Spleen (tissue), 11 donors: Measurements from ENCODE around the gene EXOC3. TPM values are rescaled to one million over a fixed set of nuclear protein-coding genes. Genes with fewer than 3 reads are reported as not detected.
A peak's percentile ranks its signal among the peaks of the same experiment; 100 is the strongest.

Experiments used
- DNase-seq: peaks from one replicate; pipeline ENCODE4 v3.0.0-alpha.2; 2020
- H3K27ac ChIP-seq, 8 donors: fragments of 200-600 bp; sonication (generic) in 7 of 8; 1 replicate in 4 of 8; 2 replicates in 4 of 8; pipeline versions ENCODE4 v1.5.0 to v1.8.0; 2016 to 2021; ENCODE audit warnings: inconsistent platforms in 4 of 8, mild to moderate bottlenecking in 4 of 8, moderate library complexity in 1 of 8
- H3K27me3 ChIP-seq, 7 donors: fragments of 200-600 bp; sonication (generic) in 6 of 7; replicated peaks in 1 of 7; 1 replicate in 4 of 7; 2 replicates in 3 of 7; pipeline versions ENCODE4 v1.5.0 to v1.8.0; 2016 to 2021; ENCODE audit warnings: inconsistent platforms in 3 of 7, mild to moderate bottlenecking in 1 of 7
- H3K36me3 ChIP-seq, 6 donors: fragments of 200-600 bp; sonication (generic) in 5 of 6; 1 replicate in 4 of 6; 2 replicates in 2 of 6; pipeline versions ENCODE4 v1.5.0 to v1.8.0; 2016 to 2021; ENCODE audit warnings: inconsistent platforms in 2 of 6
- H3K4me1 ChIP-seq, 6 donors: fragments of 200-600 bp; sonication (generic) in 5 of 6; 1 replicate in 3 of 6; 2 replicates in 3 of 6; pipeline versions ENCODE4 v1.5.0 to v1.8.0; 2016 to 2021; ENCODE audit warnings: inconsistent platforms in 3 of 6
- H3K4me3 ChIP-seq, 8 donors: fragments of 200-600 bp; sonication (generic) in 7 of 8; 1 replicate in 4 of 8; 2 replicates in 4 of 8; pipeline versions ENCODE4 v1.5.0 to v1.8.0; 2016 to 2021; ENCODE audit warnings: inconsistent platforms in 4 of 8, mild to moderate bottlenecking in 4 of 8, moderate library complexity in 2 of 8
- H3K9me3 ChIP-seq, 8 donors: fragments of 200-600 bp; sonication (generic) in 7 of 8; 1 replicate in 4 of 8; 2 replicates in 4 of 8; pipeline versions ENCODE4 v1.5.0 to v1.8.0; 2016 to 2021; ENCODE audit warnings: inconsistent platforms in 4 of 8
- CTCF ChIP-seq, 11 experiments: fragments of 200-600 bp in 7 of 11; fragments of 450-650 bp in 4 of 11; sonication (generic) in 4 of 11; IDR thresholded peaks in 8 of 11; conservative IDR thresholded peaks in 3 of 11; 1 replicate in 7 of 11; 2 replicates in 4 of 11; pipeline versions ENCODE4 v1.4.0 to v1.8.0; 2016 to 2021; ENCODE audit warnings: antibody characterized with exemption in 11 of 11, inconsistent platforms in 4 of 11, mild to moderate bottlenecking in 1 of 11
- POLR2A ChIP-seq, 3 donors: fragments of 450-650 bp; IDR thresholded peaks; one replicate each; pipeline ENCODE4 v1.5.1; 2017; ENCODE audit warnings: antibody characterized with exemption in 3 of 3, mild to moderate bottlenecking in 1 of 3
- POLR2AphosphoS5 ChIP-seq, 3 donors: sonication (generic); formaldehyde crosslinking; IDR thresholded peaks; one replicate each; pipeline ENCODE4 v1.5.1; 2017; ENCODE audit warnings: antibody characterized with exemption in 3 of 3
- WGBS, 5 donors: extraction: QIAGEN DNeasy Blood & Tissue Kit in 3 of 5; methylation state at CpG; one replicate each; pipeline versions ENCODE4 v1.1.5 to v1.1.7; 2013 to 2018; 5-methylcytosine and 5-hydroxymethylcytosine counted together
- intact Hi-C: fragments of 100-400 bp; cut with DNase I; formaldehyde crosslinking; loops from one replicate; pipeline ENCODE4 v1.15.0; 2023; ENCODE audit warnings: low total_unique reads
- polyA plus RNA-seq, 3 donors: library from polyadenylated mRNA; stranded (reverse); fragments of 200-250 nt; gene quantifications; one replicate each; pipeline ENCODE4 v1.2.1, GENCODE V29; 2013
- total RNA-seq, 7 donors: library from RNA; depleted of rRNA in 3 of 7; stranded (reverse); fragments of >200 nt in 3 of 7; fragmentation: NEBNext Ultra II Directional in 4 of 7; extraction: Animal tissue kit (Norgen Biotek cat#: 25700) in 4 of 7; gene quantifications; one replicate each; pipeline versions ENCODE4 v1.1.0 to v1.2.1, GENCODE V29; 2016 to 2021
- donor health status: healthy with polysubstance abuse.
- donor health status: DM: no; HTN: no; CAD: no; lungs with moderate emphysema.
- donor health status: DM: no; HTN: no; CAD: no.
- donor health status: Bipolar disorder and iron deficiency.
- donor health status: healthy.
- donor health status: DM: no; HTN: no; CAD: no.
- donor health status: DM: yes; HTN: yes; CAD: no.

EXOC3 gene
- total and polyA plus RNA-seq, 10 donors: 22.7 to 87.0 (median 71.0) TPM

- Histone ChIP-seq H3K27ac (no peak overlapping the region), H3K4me3 (no peak overlapping the region), H3K27me3 (peaks cover 0 to 3% (median 0%) of the 10 kb centered on the region in 7 donors), H3K9me3 (no peaks in the 10 kb centered on the region), H3K36me3 (peaks cover 0 to 7% (median 0%) of the 10 kb centered on the region in 6 donors), H3K4me1 (peaks cover 0 to 10% (median 4%) of the 10 kb centered on the region in 6 donors)
- TF ChIP-seq POLR2A (IDR thresholded peaks at IDR 0.05) (no peak), CTCF (IDR thresholded peaks at IDR 0.05 in 8 of 11, conservative IDR thresholded peaks at IDR 0.05 in 3 of 11) (no peak), POLR2AphosphoS5 (IDR thresholded peaks at IDR 0.05) (no peak)
- WGBS, 5 donors: 83 to 90% (median 88%) methylated on average over 32 of the region's 32 CpGs
- intact Hi-C loops: no loop called here
- DNase-seq: no peak
Measured at GRCh38 chr5:422323-423232, 20.4 kb upstream of the EXOC3 start.

GRCh38 chr5:423233-423565, 19.8 kb upstream of the EXOC3 start:
- H3K27me3 ChIP-seq: peaks cover 0 to 3% (median 0%) of the 10 kb centered on the region in 7 donors
- peaks cover 0 to 13% (median 0%) of the 10 kb centered on the region in 6 donors for H3K36me3 ChIP-seq
- intact Hi-C loops: no loop called here
- no peaks in the 10 kb centered on the region for H3K9me3 ChIP-seq
- no peak overlapping the region for H3K4me3 ChIP-seq
- no peak for TF ChIP-seq POLR2A (IDR thresholded peaks at IDR 0.05)
- no peak for TF ChIP-seq POLR2AphosphoS5 (IDR thresholded peaks at IDR 0.05)
- TF ChIP-seq CTCF (IDR thresholded peaks at IDR 0.05 in 8 of 11, conservative IDR thresholded peaks at IDR 0.05 in 3 of 11): no peak
- WGBS, 5 donors: 83 to 91% (median 90%) methylated on average over 9 of the region's 9 CpGs
- DNase-seq: peak; percentile 66
- H3K27ac ChIP-seq: no peak overlapping the region
- peaks cover 0 to 10% (median 4%) of the 10 kb centered on the region in 6 donors for H3K4me1 ChIP-seq

GRCh38 chr5:423626-424261, 19.2 kb upstream of the EXOC3 start:
- H3K27me3 ChIP-seq: peaks cover 0 to 3% (median 0%) of the 10 kb centered on the region in 7 donors
- no peak overlapping the region for H3K27ac ChIP-seq
- 72 to 83% (median 79%) methylated on average over 20 to 24 of the region's 24 CpGs for WGBS, 5 donors
- H3K36me3 ChIP-seq: peaks cover 0 to 16% (median 0%) of the 10 kb centered on the region in 6 donors
- DNase-seq: no peak
- H3K4me3 ChIP-seq: no peak overlapping the region
- intact Hi-C loops: no loop called here
- TF ChIP-seq POLR2AphosphoS5 (IDR thresholded peaks at IDR 0.05): no peak
- no peak for TF ChIP-seq POLR2A (IDR thresholded peaks at IDR 0.05)
- no peak for TF ChIP-seq CTCF (IDR thresholded peaks at IDR 0.05 in 8 of 11, conservative IDR thresholded peaks at IDR 0.05 in 3 of 11)
- H3K4me1 ChIP-seq: peaks cover 0 to 10% (median 4%) of the 10 kb centered on the region in 6 donors
- H3K9me3 ChIP-seq: no peaks in the 10 kb centered on the region
